ENCODE results near the gene CENPL.

Gene CENPL

GRCh38 chr1:173798078-173798477, 26.6 kb downstream of the CENPL start:
- Histone ChIP-seq H3K4me3 (ENCODE audit: low read depth, low read length) (no peak overlapping the region), H3K36me3 (ENCODE audit: control insufficient read depth in 2 of 2, insufficient read depth in 1 of 2, low read length in 2 of 2) (peaks cover 36 to 45% of the 10 kb centered on the region in 2 experiments), H3K9me3 (ENCODE audit: control insufficient read depth, insufficient read depth, low read depth, low read length) (no peaks in the 10 kb centered on the region; the same call in 1 of the 2 replicates), H3K27ac (ENCODE audit: extremely low read depth, low read depth, low read length) (no peak overlapping the region), H3K4me1 (ENCODE audit: control insufficient read depth, insufficient read depth, low read length) (no peaks in the 10 kb centered on the region)
- ChIA-PET CTCF (interaction anchor here (0.5 to 1.0 kb wide), 2 partner anchors 245 to 366 kb away, joined by 3 read pairs; no protein-coding TSS in a partner anchor), POLR2A (no interaction called here)
- TF ChIP-seq ZNF768 (tag by site-specific recombination; IDR thresholded peaks at IDR 0.05) (no peak), ZNF175 (tag by site-specific recombination; IDR thresholded peaks at IDR 0.05) (no peak), KLF16 (tag by site-specific recombination; IDR thresholded peaks at IDR 0.05) (no peak), INSM2 (tag by site-specific recombination; IDR thresholded peaks at IDR 0.05) (no peak), ZNF558 (tag by site-specific recombination; IDR thresholded peaks at IDR 0.05) (no peak), ZNF354C (tag by site-specific recombination; IDR thresholded peaks at IDR 0.05; ENCODE audit: borderline replicate concordance, low read depth) (no peak), SETDB1 (IDR thresholded peaks at IDR 0.05; ENCODE audit: insufficient read length, low read length) (no peak), ZNF404 (tag by site-specific recombination; IDR thresholded peaks at IDR 0.05) (no peak), ZNF366 (tag by site-specific recombination; conservative IDR thresholded peaks at IDR 0.05) (no peak)
- TF ChIP-seq, protein P1, sequence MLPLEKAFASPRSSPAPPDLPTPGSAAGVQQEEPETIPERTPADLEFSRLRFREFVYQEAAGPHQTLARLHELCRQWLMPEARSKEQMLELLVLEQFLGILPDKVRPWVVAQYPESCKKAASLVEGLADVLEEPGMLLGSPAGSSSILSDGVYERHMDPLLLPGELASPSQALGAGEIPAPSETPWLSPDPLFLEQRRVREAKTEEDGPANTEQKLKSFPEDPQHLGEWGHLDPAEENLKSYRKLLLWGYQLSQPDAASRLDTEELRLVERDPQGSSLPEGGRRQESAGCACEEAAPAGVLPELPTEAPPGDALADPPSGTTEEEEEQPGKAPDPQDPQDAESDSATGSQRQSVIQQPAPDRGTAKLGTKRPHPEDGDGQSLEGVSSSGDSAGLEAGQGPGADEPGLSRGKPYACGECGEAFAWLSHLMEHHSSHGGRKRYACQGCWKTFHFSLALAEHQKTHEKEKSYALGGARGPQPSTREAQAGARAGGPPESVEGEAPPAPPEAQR (tag by site-specific recombination; IDR thresholded peaks at IDR 0.05), result no peak

GRCh38 chr1:173789841-173790240, 34.8 kb downstream of the CENPL start:
- TF ChIP-seq ZFHX2 (tag by site-specific recombination; conservative IDR thresholded peaks at IDR 0.05) (no peak), ZNF626 (tag by site-specific recombination; IDR thresholded peaks at IDR 0.05) (no peak), ZNF184 (tag by site-specific recombination; IDR thresholded peaks at IDR 0.05) (no peak)
- POLR2A ChIA-PET, result interaction anchor here (0.6 kb wide), 1 partner anchor 146 kb away, joined by 3 read pairs; no protein-coding TSS in a partner anchor
- Histone ChIP-seq H3K27ac (ENCODE audit: extremely low read depth, low read depth, low read length) (no peak overlapping the region), H3K9me3 (ENCODE audit: control insufficient read depth, insufficient read depth, low read depth, low read length) (no peaks in the 10 kb centered on the region), H3K4me1 (ENCODE audit: control insufficient read depth, insufficient read depth, low read length) (no peaks in the 10 kb centered on the region), H3K36me3 (ENCODE audit: control insufficient read depth in 2 of 2, insufficient read depth in 1 of 2, low read length in 2 of 2) (peaks cover 0 to 25% of the 10 kb centered on the region in 2 experiments), H3K4me3 (ENCODE audit: low read depth, low read length) (no peak overlapping the region)
- CTCF ChIA-PET, result interaction anchor here (0.6 kb wide), 1 partner anchor 238 kb away, joined by 3 read pairs; no protein-coding TSS in a partner anchor

DNA sequence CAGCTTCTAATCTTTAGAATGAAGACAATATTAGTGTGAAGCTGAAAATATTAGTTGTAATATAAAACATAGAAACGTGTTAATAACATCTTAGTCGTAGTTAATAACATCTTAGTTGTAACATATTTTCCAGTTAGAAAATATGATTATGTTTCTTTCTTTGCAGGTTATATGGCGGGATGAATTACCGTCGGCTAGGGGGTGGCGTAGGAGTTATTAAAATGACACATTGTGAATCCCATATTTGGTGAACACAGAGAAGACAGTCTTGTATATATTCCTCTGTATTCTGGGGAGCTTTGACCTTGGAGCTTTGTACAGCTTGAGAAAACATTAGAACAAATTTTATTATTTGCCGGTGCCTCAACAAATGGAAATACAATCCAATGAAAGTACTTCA, 39.7 kb downstream of the CENPL start:
- Histone ChIP-seq H3K36me3 (ENCODE audit: control insufficient read depth in 2 of 2, insufficient read depth in 1 of 2, low read length in 2 of 2) (peaks cover 11 to 49% of the 10 kb centered on the region in 2 experiments), H3K9me3 (ENCODE audit: control insufficient read depth, insufficient read depth, low read depth, low read length) (no peaks in the 10 kb centered on the region), H3K4me3 (ENCODE audit: low read depth, low read length) (no peak overlapping the region), H3K27ac (ENCODE audit: extremely low read depth, low read depth, low read length) (no peak overlapping the region), H3K4me1 (ENCODE audit: control insufficient read depth, insufficient read depth, low read length) (no peaks in the 10 kb centered on the region)
- no peak for TF ChIP-seq ZFP37 (tag by site-specific recombination; IDR thresholded peaks at IDR 0.05)
- no peak for TF ChIP-seq KLF16 (tag by site-specific recombination; IDR thresholded peaks at IDR 0.05)
- TF ChIP-seq GLIS2 (tag by site-specific recombination; IDR thresholded peaks at IDR 0.05), result no peak
- TF ChIP-seq MEIS1 (CRISPR knock-in tag; IDR thresholded peaks at IDR 0.05; ENCODE audit: borderline replicate concordance), result no peak
- no peak for TF ChIP-seq ZNF335 (tag by site-specific recombination; conservative IDR thresholded peaks at IDR 0.05)
- ChIA-PET CTCF (interaction anchor here (0.6 to 0.7 kb wide), 2 partner anchors 9 to 40 kb away, joined by 3 read pairs; no protein-coding TSS in a partner anchor), POLR2A (no interaction called here)

All from HEK293 (cell line).